T-helper 22 cell (primary cell): ENCODE data around the gene WDR35.
"Not testable (repeated sequence)": the region's sequence is repeated elsewhere in the genome, so short reads cannot be mapped to it uniquely, and the experiment has no call there.

ENCODE experiments used
- DNase-seq: peaks from one replicate; pipeline ENCODE4 v3.0.0-alpha.2; 2020; ENCODE audit warnings: low read depth

Gene WDR35

GRCh38 chr2:19894134-19894792 is 95.6 kb downstream of the WDR35 start:
- DNase-seq, result no peak

DNA sequence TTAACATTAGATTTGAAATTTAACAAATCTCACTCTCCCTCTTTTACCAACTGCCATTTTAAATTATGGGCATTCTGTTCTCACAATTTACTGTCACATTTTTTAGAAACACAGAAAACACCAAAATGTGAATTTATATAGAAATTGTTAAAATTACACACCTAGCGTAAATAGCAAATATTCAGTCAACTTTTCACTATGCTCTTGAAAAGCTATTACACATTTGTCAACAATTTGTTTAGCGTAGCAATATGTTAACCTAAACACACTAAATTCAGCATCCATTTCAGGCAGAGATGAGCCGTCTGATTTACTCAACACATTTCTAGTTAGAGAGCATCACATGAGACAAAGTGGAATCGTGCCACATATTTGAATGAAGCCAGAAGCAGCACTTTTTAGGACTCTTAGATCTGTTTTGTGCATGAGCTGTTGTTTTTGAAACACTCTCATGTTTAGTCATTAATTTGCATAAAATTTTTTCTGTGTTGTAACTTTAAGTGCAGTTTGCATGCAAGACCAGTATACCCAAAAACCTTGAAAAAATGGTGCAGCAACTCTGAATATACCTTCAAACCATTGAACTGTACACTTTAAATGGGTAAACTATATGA is 96.3 kb downstream of the WDR35 start:
- no peak for DNase-seq

DNA sequence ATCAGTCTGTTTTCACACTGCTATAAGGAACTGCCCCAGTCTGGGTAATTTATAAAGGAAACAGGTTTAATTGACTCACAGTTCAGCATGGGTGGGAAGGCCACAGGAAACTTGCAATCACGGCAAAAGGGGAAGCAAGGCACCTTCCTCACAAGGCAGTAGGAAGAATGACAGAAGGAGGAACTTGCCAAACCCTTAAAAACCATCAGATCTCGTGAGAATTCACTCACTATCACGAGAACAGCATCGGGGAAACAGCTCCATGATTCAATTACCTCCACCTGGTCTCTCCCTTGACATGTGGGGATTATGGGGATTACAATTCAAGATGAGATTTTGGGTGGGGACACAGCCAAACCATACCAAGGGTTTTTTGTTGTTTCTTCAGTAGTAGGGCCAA is 97.9 kb downstream of the WDR35 start:
- not testable (repeated sequence) for DNase-seq

- DNase-seq, result no peak
These were observed 99.8 kb downstream of the WDR35 start for GRCh38 chr2:19890104-19890503.

GRCh38 chr2:19888831-19889230 is 101.1 kb downstream of the WDR35 start:
- no peak for DNase-seq

DNA sequence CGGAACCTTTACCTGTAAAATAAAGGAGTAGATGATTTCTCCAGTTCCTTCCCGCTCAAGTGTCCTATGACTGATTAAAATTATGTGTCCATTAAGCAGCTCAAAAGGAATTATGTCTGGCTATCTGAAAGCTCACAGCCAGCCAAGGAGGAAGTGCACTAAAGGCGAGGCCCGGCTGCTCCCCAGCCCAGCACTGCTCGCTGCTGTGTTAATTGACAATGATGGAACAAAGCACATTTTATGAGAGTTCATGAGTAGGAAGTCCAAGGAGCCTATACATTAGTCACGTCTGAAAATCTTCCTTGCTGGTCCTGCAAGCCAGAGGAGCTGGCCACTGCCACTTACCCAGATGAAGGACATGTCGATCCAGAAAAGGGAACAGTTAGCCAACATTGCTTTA is 102.4 kb downstream of the WDR35 start:
- no peak for DNase-seq

GRCh38 chr2:19886261-19886660 is 103.6 kb downstream of the WDR35 start:
- no peak for DNase-seq

- DNase-seq, result no peak
These were observed 104.1 kb downstream of the WDR35 start for GRCh38 chr2:19885791-19886190.

GRCh38 chr2:19883971-19884720 is 105.8 kb downstream of the WDR35 start:
- DNase-seq, result no peak

DNA sequence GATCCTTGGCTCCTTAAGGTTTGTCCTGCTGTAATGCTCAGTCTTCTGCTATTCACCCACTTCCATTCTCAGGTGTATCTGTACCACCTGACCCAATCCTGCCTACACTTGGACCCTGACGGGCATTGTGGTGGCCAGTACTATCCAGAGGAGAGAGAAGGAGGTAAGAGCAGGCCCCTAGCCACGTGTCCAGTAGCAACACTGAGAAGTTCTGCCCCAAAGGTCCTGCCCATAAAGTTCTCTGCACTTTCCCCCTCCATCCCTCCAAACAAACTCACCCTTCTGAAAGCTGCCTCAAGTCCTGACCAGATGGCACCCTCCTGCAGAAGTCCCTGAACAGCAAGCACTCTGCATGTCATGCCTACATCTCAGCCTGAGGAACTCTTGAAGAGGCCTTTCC is 106.4 kb downstream of the WDR35 start:
- DNase-seq, result no peak

- DNase-seq, result no peak
These were observed 107.6 kb downstream of the WDR35 start for GRCh38 chr2:19882286-19882685.

DNA sequence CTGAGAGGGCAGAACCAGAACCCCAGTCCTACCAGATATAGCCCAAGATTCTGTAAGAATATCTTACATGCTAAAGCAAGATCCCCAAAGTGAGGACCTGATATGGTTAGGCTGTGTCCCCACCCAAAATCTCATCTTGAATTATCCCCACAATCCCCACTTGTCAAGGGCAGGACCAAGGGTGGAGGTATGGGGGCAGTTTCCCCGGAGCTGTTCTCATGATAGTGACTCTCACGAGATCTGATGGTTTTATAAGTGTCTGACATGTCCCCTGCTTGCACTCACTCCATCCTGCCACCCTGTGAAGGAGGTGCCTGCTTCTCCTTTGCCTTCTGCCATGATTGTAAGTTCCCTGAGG is 108.0 kb downstream of the WDR35 start:
- no peak for DNase-seq

GRCh38 chr2:19881221-19881907 is 108.5 kb downstream of the WDR35 start:
- DNase-seq, result no peak

GRCh38 chr2:19880191-19880590 is 109.7 kb downstream of the WDR35 start:
- not testable (repeated sequence) for DNase-seq

- no peak for DNase-seq
These were observed 110.8 kb downstream of the WDR35 start for GRCh38 chr2:19879120-19879519.

GRCh38 chr2:19878268-19879046 is 111.4 kb downstream of the WDR35 start:
- DNase-seq, result no peak

DNA sequence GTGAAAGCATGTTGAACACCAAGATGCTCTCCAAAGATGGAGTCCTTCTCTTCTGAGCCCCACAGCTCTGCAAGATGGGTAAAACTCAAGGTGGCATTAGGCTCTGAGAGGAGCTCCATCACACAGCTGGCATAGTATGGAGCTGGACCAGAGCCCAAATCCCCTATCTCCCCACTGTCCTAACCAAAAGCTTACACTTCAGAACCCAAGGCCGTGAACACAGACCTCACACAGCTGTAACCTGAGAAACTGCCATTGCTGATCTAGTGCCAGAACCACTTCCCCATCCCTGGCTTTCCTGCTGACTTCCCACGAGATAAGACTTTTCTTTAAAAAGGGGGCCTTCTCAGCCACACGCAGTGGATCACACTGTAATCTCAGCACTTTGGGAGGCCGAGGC is 113.2 kb downstream of the WDR35 start:
- DNase-seq, result no peak

DNA sequence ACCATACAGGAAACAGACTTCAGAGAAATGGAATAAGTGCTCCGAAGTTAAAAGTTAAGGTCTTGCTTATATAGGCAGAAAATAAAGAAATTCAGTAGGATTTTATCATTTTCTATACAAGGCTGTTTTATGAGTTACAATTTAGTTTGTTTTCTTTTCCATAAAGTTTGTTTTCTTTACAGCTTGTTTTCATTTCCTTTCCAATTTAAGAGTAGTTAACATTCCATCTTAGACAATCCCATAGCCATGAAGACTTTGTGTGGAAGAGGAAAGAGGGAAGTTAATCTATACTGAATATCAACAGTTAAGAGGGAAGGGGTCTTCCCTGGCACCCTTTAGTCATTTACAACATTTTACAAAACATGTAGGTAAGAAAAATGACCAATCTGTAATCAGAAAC is 114.6 kb downstream of the WDR35 start:
- DNase-seq, result no peak

- DNase-seq, result no peak
These were observed 115.2 kb downstream of the WDR35 start for GRCh38 chr2:19874726-19875125.

- no peak for DNase-seq
These were observed 116.9 kb downstream of the WDR35 start for GRCh38 chr2:19873014-19873413.

GRCh38 chr2:19872302-19872701 is 117.6 kb downstream of the WDR35 start:
- no peak for DNase-seq

DNA sequence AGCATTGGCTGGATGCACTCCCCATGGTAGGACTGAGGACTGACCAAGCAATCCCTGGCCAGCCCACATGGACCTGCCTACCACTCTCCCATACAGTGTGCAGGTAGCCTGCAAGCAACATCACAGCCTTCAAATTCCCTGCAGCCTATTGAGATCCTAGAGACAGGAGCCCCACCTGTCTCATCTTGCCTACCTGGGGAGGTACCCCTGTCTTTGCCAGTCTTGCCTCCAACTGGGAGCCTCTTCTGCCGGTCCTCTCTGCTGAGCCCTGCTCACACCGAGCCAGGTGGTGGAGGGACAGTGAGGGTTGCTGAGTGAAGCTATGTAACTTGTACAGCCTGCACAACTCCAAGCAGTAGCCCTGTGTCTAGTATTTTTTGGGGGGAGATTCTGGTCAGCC is 118.1 kb downstream of the WDR35 start:
- no peak for DNase-seq
